CD4-positive, alpha-beta T cell treated with Interferon alpha-2 for 1 hour (primary cell): Measurements from ENCODE around the gene MAB21L4.

Experiments used
- DNase-seq, 2 donors: peaks; one replicate each; pipeline ENCODE4 v3.0.0-alpha.2; 2020 to 2022

Gene MAB21L4

GRCh38 chr2:240876035-240876474, 19.9 kb downstream of the MAB21L4 start:
- DNase-seq, result no peak

- no peak for DNase-seq
These were observed 20.5 kb downstream of the MAB21L4 start for GRCh38 chr2:240875228-240876034.

DNA sequence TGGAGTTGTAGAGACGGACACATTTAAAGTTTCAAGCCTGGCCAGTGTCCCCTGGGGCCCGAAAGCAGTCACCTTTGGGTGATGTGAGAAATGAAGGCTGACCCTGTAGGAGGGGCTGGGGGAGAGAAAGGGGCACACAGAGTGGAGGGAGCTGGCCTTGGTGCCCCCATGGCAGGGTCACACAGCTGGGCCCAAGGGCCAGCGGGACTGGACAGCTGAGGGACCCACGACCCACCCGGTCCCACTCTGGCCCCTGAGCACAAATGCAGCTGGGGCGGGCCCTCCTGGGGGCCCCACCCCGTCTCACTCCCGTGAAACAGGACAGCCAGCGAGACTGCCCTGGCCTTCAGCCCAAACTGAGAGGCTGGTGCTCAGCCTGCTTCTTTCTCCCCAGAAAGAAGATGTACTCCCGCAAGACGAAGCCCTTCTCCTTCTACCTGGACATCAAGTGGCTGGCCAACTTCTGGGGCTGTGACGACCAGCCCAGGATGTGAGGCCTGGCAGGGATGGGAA, 21.2 kb downstream of the MAB21L4 start:
- DNase-seq, result no peak

DNA sequence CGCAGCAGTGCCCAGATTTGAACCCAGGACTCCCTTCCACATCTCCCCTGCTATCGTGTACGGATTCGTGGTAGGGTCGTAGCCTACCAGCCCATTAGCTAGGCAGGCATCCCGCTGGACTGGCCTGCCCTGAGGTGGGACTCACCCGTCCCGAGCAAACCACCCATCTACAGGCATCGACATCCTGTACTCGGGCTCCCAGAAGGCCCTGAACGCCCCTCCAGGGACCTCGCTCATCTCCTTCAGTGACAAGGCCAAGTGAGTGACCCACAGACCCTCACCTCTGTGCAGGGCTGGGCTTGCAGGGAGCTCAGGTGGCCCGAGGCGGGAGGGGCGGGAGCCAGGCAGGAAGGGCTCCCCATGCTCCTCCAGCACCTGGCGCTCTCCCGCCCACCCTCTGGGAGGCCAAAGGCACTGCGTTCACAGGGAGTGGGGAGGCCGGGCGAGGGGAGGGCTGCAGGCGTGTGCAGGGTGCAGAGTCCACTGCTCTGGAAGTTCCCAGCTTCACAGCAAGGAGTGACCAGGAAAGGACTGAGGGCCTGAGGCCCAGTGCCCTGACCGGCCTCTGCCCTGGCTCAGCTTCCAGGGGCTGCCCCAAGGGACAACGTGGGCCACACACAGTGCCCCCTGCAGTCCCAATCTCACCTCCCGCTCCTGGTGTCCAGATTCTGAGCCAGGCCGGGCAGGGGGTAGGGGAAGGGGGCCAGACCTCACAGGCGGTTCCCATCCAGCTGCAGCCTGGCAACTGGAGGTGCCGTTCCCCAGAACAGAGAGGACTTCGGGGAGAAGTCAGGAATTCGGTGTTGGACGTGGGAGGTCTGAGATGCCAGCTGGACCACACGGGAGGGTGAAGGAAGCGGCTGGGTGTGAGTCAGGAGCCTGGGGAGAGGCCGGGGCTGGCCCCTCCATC, 21.9 kb downstream of the MAB21L4 start:
- no peak for DNase-seq

DNA sequence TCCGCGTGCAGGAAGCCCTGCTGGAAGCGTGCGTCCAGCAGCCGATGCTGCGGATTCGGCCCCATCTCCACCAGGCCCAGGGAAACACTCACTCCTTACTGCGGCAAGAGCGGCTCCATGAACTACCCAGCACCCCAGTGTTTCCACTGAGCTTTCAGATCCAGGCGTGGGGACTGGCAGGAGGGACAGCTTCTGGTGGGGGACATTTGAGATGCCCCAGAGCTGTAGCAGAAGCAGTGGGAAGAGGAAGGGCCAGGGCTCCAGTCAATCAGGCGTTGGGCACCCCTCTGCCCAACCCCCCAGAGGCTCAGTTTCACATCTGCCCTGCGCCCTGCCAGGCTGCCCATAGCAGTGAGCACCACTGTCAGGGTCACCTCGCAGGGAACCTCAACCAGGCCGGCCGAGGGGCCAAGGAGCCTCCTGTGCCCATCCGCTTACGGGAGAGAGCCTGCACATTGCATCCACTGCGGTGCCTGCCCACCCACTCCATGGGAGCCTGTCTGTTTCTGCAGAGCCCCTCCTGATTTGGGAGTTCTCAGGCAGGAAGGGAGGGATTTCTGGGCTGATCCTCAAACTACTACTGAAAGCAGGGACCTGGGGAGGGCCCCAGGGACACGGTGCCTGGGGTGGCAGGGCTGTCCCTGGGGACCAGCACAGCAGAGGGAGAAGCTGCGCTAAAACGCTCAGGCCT, 22.7 kb downstream of the MAB21L4 start:
- DNase-seq, result no peak

DNA sequence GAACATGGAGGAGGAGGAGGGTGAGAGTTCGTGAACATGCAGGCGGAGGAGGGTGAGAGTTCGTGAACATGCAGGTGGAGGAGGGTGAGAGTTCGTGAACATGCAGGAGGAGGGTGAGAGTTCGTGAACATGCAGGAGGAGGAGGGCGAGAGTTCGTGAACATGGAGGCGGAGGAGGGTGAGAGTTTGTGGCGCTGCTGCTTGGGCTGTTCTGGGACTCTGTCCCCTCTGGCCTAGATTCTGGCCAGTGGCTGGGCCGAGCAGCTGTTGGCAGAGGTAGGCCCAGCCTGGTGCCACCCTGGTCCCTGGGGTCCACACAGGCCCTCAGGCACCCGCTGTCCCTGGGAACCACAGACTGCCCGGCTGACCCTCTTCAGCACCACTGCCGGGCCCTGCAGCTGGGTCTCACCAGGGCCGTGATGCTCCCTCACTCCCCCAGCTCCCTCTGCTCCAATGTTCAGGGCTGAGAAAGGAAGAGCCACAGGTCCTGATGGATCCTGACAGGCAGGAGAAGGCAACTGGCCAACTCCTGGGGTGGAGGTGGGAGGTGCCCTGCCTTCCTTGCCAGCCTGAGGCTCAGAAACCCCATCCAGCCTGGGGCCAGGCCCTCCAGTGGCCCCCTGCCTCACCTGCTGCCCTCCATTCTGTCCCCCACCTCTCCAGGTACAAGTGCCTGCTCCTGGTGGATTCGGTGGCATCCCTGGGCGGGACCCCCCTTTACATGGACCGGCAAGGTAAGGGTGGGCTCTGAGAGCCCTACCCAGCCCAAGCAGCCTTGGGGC, 23.4 kb downstream of the MAB21L4 start:
- DNase-seq, result no peak

- no peak for DNase-seq
These were observed 24.6 kb downstream of the MAB21L4 start for GRCh38 chr2:240871071-240871958.

GRCh38 chr2:240869956-240870875, 25.7 kb downstream of the MAB21L4 start:
- no peak for DNase-seq

DNA sequence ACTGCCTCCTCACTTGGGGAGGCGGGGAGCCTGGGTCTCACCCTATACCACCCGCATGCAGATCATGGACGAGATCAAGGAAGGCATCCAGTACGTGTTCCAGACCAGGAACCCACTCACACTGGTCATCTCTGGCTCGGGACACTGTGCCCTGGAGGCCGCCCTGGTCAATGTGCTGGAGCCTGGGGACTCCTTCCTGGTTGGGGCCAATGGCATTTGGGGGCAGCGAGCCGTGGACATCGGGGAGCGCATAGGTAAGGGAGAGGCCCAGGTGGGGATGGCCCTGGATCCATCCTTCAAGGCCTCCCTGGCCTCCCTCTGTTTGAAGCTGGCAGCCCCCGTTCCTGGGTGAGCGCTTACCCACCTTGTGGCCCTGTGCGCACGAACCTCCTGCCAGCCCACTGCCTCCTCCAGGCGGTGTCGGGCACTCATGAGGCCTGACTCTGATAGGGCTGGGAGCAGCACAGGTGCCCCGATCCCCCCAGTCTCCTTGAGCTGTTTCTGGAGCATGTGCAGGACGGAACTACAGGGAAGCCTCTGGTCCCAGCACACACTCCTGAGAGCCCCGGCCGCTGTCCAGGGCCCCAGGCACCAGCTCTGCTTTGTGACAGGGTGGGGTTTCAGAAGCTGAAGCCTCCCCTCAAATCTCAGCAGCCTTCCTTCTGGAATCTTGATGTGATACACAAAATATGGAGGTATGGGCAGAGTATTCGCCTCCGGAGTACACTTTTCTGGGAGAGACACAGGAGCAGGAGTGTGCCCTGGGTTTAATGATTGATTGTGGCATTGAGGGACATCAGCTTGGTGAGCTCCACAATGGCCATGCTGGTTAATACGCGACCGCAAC, 26.6 kb downstream of the MAB21L4 start:
- DNase-seq, result no peak

- DNase-seq, result no peak
These were observed 27.5 kb downstream of the MAB21L4 start, which contains the start of gene AGXT for GRCh38 chr2:240868286-240869108. Gene AGXT, plus strand, starts transcription at chr2:240868824. Its CDS starts 42 bp downstream, at chr2:240868866.

GRCh38 chr2:240865391-240865790, 30.6 kb downstream of the MAB21L4 start:
- no peak for DNase-seq

- DNase-seq, result no peak
These were observed 31.5 kb downstream of the MAB21L4 start for GRCh38 chr2:240864475-240864874.

DNA sequence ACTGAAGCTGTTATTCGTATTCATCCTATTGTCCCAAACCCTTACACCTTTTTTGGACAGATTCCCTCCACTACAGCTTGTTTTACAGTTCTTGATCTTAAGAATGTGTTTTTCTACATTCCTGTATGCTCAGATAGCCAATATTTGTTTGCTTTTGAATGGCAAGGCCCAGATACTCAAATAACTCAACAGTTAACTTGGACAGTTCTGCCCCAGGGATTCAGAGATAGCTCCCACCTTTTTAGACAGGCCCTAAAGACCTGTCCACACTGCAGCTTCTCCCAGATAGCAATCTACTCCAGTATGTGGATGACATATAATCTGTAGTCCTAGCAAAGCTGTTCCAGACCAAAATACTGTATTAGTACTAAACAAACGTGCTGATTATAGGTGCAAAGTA, 34.4 kb downstream of the MAB21L4 start:
- no peak for DNase-seq

- DNase-seq, result no peak
These were observed 37.1 kb downstream of the MAB21L4 start for GRCh38 chr2:240858871-240859270.

GRCh38 chr2:240858321-240858720, 37.6 kb downstream of the MAB21L4 start:
- DNase-seq, result no peak

DNA sequence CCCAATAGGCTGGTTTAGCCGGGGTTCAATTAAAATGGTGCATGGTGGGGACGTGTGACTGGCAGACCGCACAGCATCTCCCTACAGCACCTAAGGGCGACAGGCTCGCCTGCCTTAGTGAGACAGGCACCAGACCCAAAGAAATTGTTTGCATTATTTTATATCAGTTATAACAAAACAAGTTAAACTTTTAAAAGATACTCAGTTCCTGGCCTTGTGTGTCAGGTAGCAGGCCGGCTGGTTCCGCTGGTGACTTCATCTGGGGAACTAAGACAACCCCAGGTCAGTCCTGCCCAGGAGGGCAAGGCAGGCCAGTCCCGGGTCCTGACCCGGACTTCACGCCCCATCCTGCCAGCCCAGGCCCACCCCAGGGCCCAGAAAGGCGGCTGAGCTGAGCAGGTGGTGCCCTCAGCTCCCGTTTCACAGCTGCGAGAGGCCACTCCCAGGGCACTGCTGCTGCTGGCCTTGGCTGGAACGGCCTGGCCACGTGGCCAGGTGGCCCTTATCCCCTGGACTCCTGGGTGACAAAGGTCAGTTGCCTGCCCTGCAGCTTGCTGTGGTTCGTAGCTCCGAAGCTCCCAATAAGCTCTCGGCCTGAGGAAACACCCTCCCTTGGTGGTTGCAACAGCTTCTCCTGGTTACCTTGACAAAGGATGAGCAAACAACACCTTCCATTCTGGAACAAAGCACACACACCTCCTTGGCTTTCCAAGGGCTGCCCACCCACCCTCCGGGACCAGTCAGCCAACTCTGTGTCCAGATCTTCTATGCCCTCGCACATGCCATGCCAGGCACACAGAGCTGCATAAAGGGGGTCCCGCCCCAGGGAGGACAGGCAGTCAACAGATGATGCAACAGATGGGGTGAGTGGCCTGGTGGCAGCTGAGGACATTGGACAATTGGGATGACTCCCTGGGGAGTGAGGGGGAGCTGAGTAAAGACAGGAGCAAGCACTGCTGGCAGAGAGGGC, 38.6 kb downstream of the MAB21L4 start:
- no peak for DNase-seq
